Mucosa of rectum (tissue), 2 donors: ENCODE data around the gene MARCHF5.
"Not testable (repeated sequence)": the region's sequence is repeated elsewhere in the genome, so short reads cannot be mapped to it uniquely, and the experiment has no call there.

Experiments
- H3K27ac ChIP-seq, 2 donors: one replicate each; pipeline ENCODE4 v1.7.0; 2013; ENCODE audit warnings: inconsistent platforms in 2 of 2, low read depth in 2 of 2, low read length in 2 of 2
- H3K27me3 ChIP-seq, 2 donors: one replicate each; pipeline ENCODE4 v1.7.0; 2013; ENCODE audit warnings: low read length in 2 of 2; ENCODE audit not compliant: control insufficient read depth in 2 of 2, insufficient read depth in 2 of 2
- H3K36me3 ChIP-seq, 2 donors: one replicate each; pipeline ENCODE4 v1.7.0; 2013; ENCODE audit warnings: low read length in 2 of 2; ENCODE audit not compliant: control insufficient read depth in 2 of 2, insufficient read depth in 2 of 2
- H3K4me1 ChIP-seq, 2 donors: one replicate each; pipeline ENCODE4 v1.7.0; 2013; ENCODE audit warnings: low read length in 2 of 2, mild to moderate bottlenecking in 1 of 2; ENCODE audit not compliant: control insufficient read depth in 2 of 2, insufficient read depth in 2 of 2
- H3K4me3 ChIP-seq, 2 donors: one replicate each; pipeline ENCODE4 v1.7.0; 2013; ENCODE audit warnings: low read length in 2 of 2
- H3K9ac ChIP-seq, 2 donors: one replicate each; pipeline ENCODE4 v1.7.0; 2013; ENCODE audit warnings: low read length in 2 of 2, low read depth in 1 of 2, mild to moderate bottlenecking in 1 of 2
- H3K9me3 ChIP-seq, 2 donors: one replicate each; pipeline ENCODE4 v1.7.0; 2013; ENCODE audit warnings: low read length in 2 of 2; ENCODE audit not compliant: control insufficient read depth in 2 of 2
- donor health status: healthy.
- donor health status: Normal muscosa, but diverticular disease.

MARCHF5 gene

GRCh38 chr10:92381543-92381954 lies 90.6 kb downstream of the MARCHF5 start:
- Histone ChIP-seq H3K36me3 (no peaks in the 10 kb centered on the region), H3K27ac (no peak overlapping the region), H3K4me3 (no peak overlapping the region), H3K9ac (no peak overlapping the region), H3K9me3 (no peaks in the 10 kb centered on the region), H3K4me1 (no peaks in the 10 kb centered on the region), H3K27me3 (no peaks in the 10 kb centered on the region)

- H3K9me3 ChIP-seq: no peaks in the 10 kb centered on the region
- H3K9ac ChIP-seq: no peak overlapping the region
- no peaks in the 10 kb centered on the region for H3K4me1 ChIP-seq
- H3K27ac ChIP-seq: no peak overlapping the region
- H3K27me3 ChIP-seq: peaks cover 0 to 2% of the 10 kb centered on the region in 2 donors
- no peak overlapping the region for H3K4me3 ChIP-seq
- no peaks in the 10 kb centered on the region for H3K36me3 ChIP-seq
Observed at GRCh38 chr10:92382631-92383030, 91.7 kb downstream of the MARCHF5 start.

GRCh38 chr10:92384741-92385140 lies 93.8 kb downstream of the MARCHF5 start:
- H3K4me3 ChIP-seq: no peak overlapping the region
- no peaks in the 10 kb centered on the region for H3K9me3 ChIP-seq
- H3K27me3 ChIP-seq: peaks cover 0 to 2% of the 10 kb centered on the region in 2 donors
- H3K27ac ChIP-seq: no peak overlapping the region
- no peaks in the 10 kb centered on the region for H3K36me3 ChIP-seq
- H3K4me1 ChIP-seq: no peaks in the 10 kb centered on the region
- no peak overlapping the region for H3K9ac ChIP-seq

GRCh38 chr10:92385831-92386230 lies 94.9 kb downstream of the MARCHF5 start:
- Histone ChIP-seq H3K9me3 (no peaks in the 10 kb centered on the region), H3K36me3 (no peaks in the 10 kb centered on the region), H3K4me1 (no peaks in the 10 kb centered on the region), H3K4me3 (no peak overlapping the region), H3K9ac (no peak overlapping the region), H3K27me3 (peaks cover 0 to 2% of the 10 kb centered on the region in 2 donors), H3K27ac (no peak overlapping the region)

- no peak overlapping the region for H3K4me3 ChIP-seq
- H3K4me1 ChIP-seq: no peaks in the 10 kb centered on the region
- H3K9ac ChIP-seq: no peak overlapping the region
- no peak overlapping the region for H3K27ac ChIP-seq
- H3K36me3 ChIP-seq: no peaks in the 10 kb centered on the region
- no peaks in the 10 kb centered on the region for H3K9me3 ChIP-seq
- peaks cover 0 to 2% of the 10 kb centered on the region in 2 donors for H3K27me3 ChIP-seq
Observed at GRCh38 chr10:92387289-92387940, 96.4 kb downstream of the MARCHF5 start.

- H3K9ac ChIP-seq, H3K36me3 ChIP-seq: not testable (repeated sequence)
Observed at GRCh38 chr10:92393173-92393572, 102.2 kb downstream of the MARCHF5 start.

GRCh38 chr10:92395271-92395670 lies 104.3 kb downstream of the MARCHF5 start:
- Histone ChIP-seq H3K27ac (no peak overlapping the region), H3K4me1 (no peaks in the 10 kb centered on the region), H3K4me3 (no peak overlapping the region), H3K27me3 (no peaks in the 10 kb centered on the region), H3K9ac (no peak overlapping the region), H3K9me3 (no peaks in the 10 kb centered on the region), H3K36me3 (no peaks in the 10 kb centered on the region)

More at GRCh38 chr10:92393173-92393572, 102.2 kb downstream of the MARCHF5 start:
- not testable (repeated sequence) for H3K27me3 ChIP-seq, H3K27ac ChIP-seq, H3K4me3 ChIP-seq, H3K4me1 ChIP-seq, H3K9me3 ChIP-seq

GRCh38 chr10:92402234-92402633 lies 111.3 kb downstream of the MARCHF5 start:
- H3K27ac ChIP-seq, H3K4me1 ChIP-seq, H3K36me3 ChIP-seq, H3K4me3 ChIP-seq, H3K9ac ChIP-seq, H3K27me3 ChIP-seq, H3K9me3 ChIP-seq: not testable (repeated sequence)
